NT2/D1 (cell line): ENCODE results near the gene PDE4B.

Experiments used
- YY1 ChIP-seq: IDR thresholded peaks from 2 replicates; pipeline ENCODE4 v1.6.1; 2011; ENCODE audit not compliant: insufficient read length, insufficient read depth
- ZNF274 ChIP-seq: IDR thresholded peaks from 2 replicates; pipeline ENCODE4 v1.6.1; 2011; ENCODE audit warnings: mild to moderate bottlenecking, low read depth, low read length

- no peak for TF ChIP-seq YY1
- TF ChIP-seq ZNF274, result no peak
These were observed 482.9 kb downstream of the PDE4B start for GRCh38 chr1:66275601-66276023.
